WTC11 (cell line): Measurements from ENCODE around the gene CRTC2. TPM values are rescaled to one million over a fixed set of nuclear protein-coding genes. Genes with fewer than 3 reads are reported as not detected.

ENCODE experiments used
- ATAC-seq: fragments of 200-7000 bp; cut with Tn5 transposase; 2 replicates; pipeline ENCODE4 v1.10.0; 2021; ENCODE audit warnings: mild to moderate bottlenecking, moderate library complexity
- Bru-seq: library from RNA; stranded (reverse); fragments of 400-500 nt; gene quantifications from one replicate; lab custom pipeline; 2021; lab: Mats Ljungman, UMichigan
- CTCF ChIA-PET: fragments of 300-600 bp; sonication (Branson Sonifier 250); formaldehyde crosslinking; loops from one replicate; lab custom pipeline; 2021; ENCODE audit warnings: antibody characterized with exemption; lab: Charles Lee
- POLR2A ChIA-PET: fragments of 350-600 bp; sonication (Branson Sonifier 250); formaldehyde crosslinking; loops from one replicate; lab custom pipeline; 2021; ENCODE audit warnings: antibody characterized with exemption; lab: Charles Lee
- DNase-seq: peaks from one replicate; pipeline ENCODE4 v3.0.0; 2021; ENCODE audit warnings: low spot score
- H3K27ac Mint-ChIP-seq: 2 replicates; pipeline ENCODE4 v1.8.0; 2021; ENCODE audit warnings: mixed read lengths
- H3K27me3 Mint-ChIP-seq: 2 replicates; pipeline ENCODE4 v1.8.0; 2021; ENCODE audit warnings: low read depth, mild to moderate bottlenecking, moderate library complexity, mixed read lengths
- H3K36me3 Mint-ChIP-seq: 2 replicates; pipeline ENCODE4 v1.8.0; 2021; ENCODE audit warnings: mixed read lengths
- H3K4me1 Mint-ChIP-seq: 2 replicates; pipeline ENCODE4 v1.8.0; 2022; ENCODE audit warnings: mixed read lengths
- H3K4me3 Mint-ChIP-seq: 2 replicates; pipeline ENCODE4 v1.8.0; 2021; ENCODE audit warnings: mild to moderate bottlenecking, moderate library complexity, mixed read lengths
- H3K9me3 Mint-ChIP-seq: 2 replicates; pipeline ENCODE4 v1.8.0; 2021; ENCODE audit warnings: mixed read lengths
- EMX1 ChIP-seq: fragments of 250-450 bp; sonication (Bioruptor Pico); IDR thresholded peaks from 2 replicates; pipeline ENCODE4 v1.8.0; 2021; ENCODE audit warnings: mild to moderate bottlenecking
- ESRRA ChIP-seq: sonication (generic); formaldehyde crosslinking; IDR thresholded peaks from 2 replicates; pipeline ENCODE4 v1.8.1; 2022; ENCODE audit warnings: mild to moderate bottlenecking, missing genetic modification reagents, borderline replicate concordance
- ETV6 ChIP-seq: sonication (generic); formaldehyde crosslinking; IDR thresholded peaks from 2 replicates; pipeline ENCODE4 v1.8.1; 2022; ENCODE audit warnings: mild to moderate bottlenecking, missing genetic modification reagents
- FOXJ3 ChIP-seq: sonication (generic); formaldehyde crosslinking; IDR thresholded peaks from 2 replicates; pipeline ENCODE4 v1.9.0; 2021; ENCODE audit warnings: missing genetic modification reagents, mild to moderate bottlenecking, borderline replicate concordance
- FOXK1 ChIP-seq: sonication (generic); formaldehyde crosslinking; IDR thresholded peaks from 2 replicates; pipeline ENCODE4 v1.8.0; 2022; ENCODE audit warnings: mild to moderate bottlenecking, moderate library complexity, missing genetic modification reagents
- GABPB1 ChIP-seq: sonication (generic); formaldehyde crosslinking; IDR thresholded peaks from 2 replicates; pipeline ENCODE4 v1.8.1; 2023; ENCODE audit warnings: mild to moderate bottlenecking, missing genetic modification reagents
- GTF2I ChIP-seq: fragments of 250-450 bp; sonication (Bioruptor Pico); conservative IDR thresholded peaks from 2 replicates; pipeline ENCODE4 v1.4.0; 2021; ENCODE audit warnings: mild to moderate bottlenecking
- JUN ChIP-seq: sonication (generic); formaldehyde crosslinking; IDR thresholded peaks from 2 replicates; pipeline ENCODE4 v1.8.0; 2023; ENCODE audit warnings: mild to moderate bottlenecking, missing genetic modification reagents
- MXD4 ChIP-seq: fragments of 250-450 bp; sonication (Bioruptor Pico); IDR thresholded peaks from 2 replicates; pipeline ENCODE4 v1.8.0; 2021; ENCODE audit warnings: mild to moderate bottlenecking, moderate library complexity, borderline replicate concordance
- MYBL2 ChIP-seq: sonication (generic); formaldehyde crosslinking; IDR thresholded peaks from 2 replicates; pipeline ENCODE4 v1.8.1; 2023; ENCODE audit warnings: mild to moderate bottlenecking, moderate library complexity, missing genetic modification reagents
- NFATC4 ChIP-seq: fragments of 250-450 bp; sonication (Bioruptor Pico); IDR thresholded peaks from 2 replicates; pipeline ENCODE4 v1.9.0; 2021; ENCODE audit warnings: mild to moderate bottlenecking
- RELA ChIP-seq: sonication (generic); formaldehyde crosslinking; IDR thresholded peaks from 2 replicates; pipeline ENCODE4 v1.8.1; 2022; ENCODE audit warnings: missing genetic modification reagents, mild to moderate bottlenecking, borderline replicate concordance
- RORB ChIP-seq: fragments of 250-450 bp; sonication (Bioruptor Pico); IDR thresholded peaks from 2 replicates; pipeline ENCODE4 v1.9.0; 2021; ENCODE audit warnings: mild to moderate bottlenecking
- SP1 ChIP-seq: sonication (generic); formaldehyde crosslinking; conservative IDR thresholded peaks from 2 replicates; pipeline ENCODE4 v1.8.1; 2022; ENCODE audit warnings: missing genetic modification reagents
- TEAD4 ChIP-seq: sonication (generic); formaldehyde crosslinking; IDR thresholded peaks from 2 replicates; pipeline ENCODE4 v1.8.0; 2022; ENCODE audit warnings: mild to moderate bottlenecking, missing genetic modification reagents
- ZNF121 ChIP-seq: sonication (generic); formaldehyde crosslinking; IDR thresholded peaks from 2 replicates; pipeline ENCODE4 v1.8.0; 2023; ENCODE audit warnings: missing genetic modification reagents
- ZNF671 ChIP-seq: fragments of 250-450 bp; sonication (Bioruptor Pico); IDR thresholded peaks from 2 replicates; pipeline ENCODE4 v1.8.0; 2021; ENCODE audit warnings: mild to moderate bottlenecking
- long read RNA-seq, 3 experiments: library from RNA in 1 of 3; library from capped mRNA in 1 of 3; library from polyadenylated mRNA in 1 of 3; unstranded in 2 of 3; stranded (forward) in 1 of 3; transcript quantifications; one replicate each; pipeline ENCODE4 v2.0.0, GENCODE V29; 2021
- total RNA-seq: library from RNA; stranded (reverse); gene quantifications from 3 replicates; pipeline ENCODE4 v1.2.3, GENCODE V29; 2021
- TF ChIP-seq, protein P1 (sequence below): sonication (generic); formaldehyde crosslinking; IDR thresholded peaks from 2 replicates; pipeline ENCODE4 v1.8.1; 2023; ENCODE audit warnings: mild to moderate bottlenecking, missing genetic modification reagents, moderate library complexity
- TF ChIP-seq, protein P2 (sequence below): fragments of 250-450 bp; sonication (Bioruptor Pico); IDR thresholded peaks from 2 replicates; pipeline ENCODE4 v1.9.0; 2021; ENCODE audit warnings: mild to moderate bottlenecking, borderline replicate concordance
- TF ChIP-seq, protein P3 (sequence below): sonication (generic); formaldehyde crosslinking; IDR thresholded peaks from 2 replicates; pipeline ENCODE4 v1.8.0; 2022; ENCODE audit warnings: mild to moderate bottlenecking, missing genetic modification reagents
- TF ChIP-seq, protein P4 (sequence below): sonication (generic); formaldehyde crosslinking; IDR thresholded peaks from 2 replicates; pipeline ENCODE4 v1.8.1; 2022; ENCODE audit warnings: missing genetic modification reagents, borderline replicate concordance
- TF ChIP-seq, protein P5 (sequence below): fragments of 250-450 bp; sonication (Bioruptor Pico); IDR thresholded peaks from 2 replicates; pipeline ENCODE4 v1.8.0; 2021; ENCODE audit warnings: mild to moderate bottlenecking
- TF ChIP-seq, protein P6 (sequence below): fragments of 250-450 bp; sonication (Bioruptor Pico); IDR thresholded peaks from 2 replicates; pipeline ENCODE4 v1.9.0; 2021; ENCODE audit warnings: mild to moderate bottlenecking

The CRTC2 gene, protein sequence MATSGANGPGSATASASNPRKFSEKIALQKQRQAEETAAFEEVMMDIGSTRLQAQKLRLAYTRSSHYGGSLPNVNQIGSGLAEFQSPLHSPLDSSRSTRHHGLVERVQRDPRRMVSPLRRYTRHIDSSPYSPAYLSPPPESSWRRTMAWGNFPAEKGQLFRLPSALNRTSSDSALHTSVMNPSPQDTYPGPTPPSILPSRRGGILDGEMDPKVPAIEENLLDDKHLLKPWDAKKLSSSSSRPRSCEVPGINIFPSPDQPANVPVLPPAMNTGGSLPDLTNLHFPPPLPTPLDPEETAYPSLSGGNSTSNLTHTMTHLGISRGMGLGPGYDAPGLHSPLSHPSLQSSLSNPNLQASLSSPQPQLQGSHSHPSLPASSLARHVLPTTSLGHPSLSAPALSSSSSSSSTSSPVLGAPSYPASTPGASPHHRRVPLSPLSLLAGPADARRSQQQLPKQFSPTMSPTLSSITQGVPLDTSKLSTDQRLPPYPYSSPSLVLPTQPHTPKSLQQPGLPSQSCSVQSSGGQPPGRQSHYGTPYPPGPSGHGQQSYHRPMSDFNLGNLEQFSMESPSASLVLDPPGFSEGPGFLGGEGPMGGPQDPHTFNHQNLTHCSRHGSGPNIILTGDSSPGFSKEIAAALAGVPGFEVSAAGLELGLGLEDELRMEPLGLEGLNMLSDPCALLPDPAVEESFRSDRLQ
- 34.7 to 43.7 TPM (median 38.1 TPM) in 3 replicates for total RNA-seq
- Bru-seq, nascent RNA, result percentile 71 among the genes with signal in this experiment
- long read RNA-seq, experiment 1, transcript CRTC2-203 (14 exons, 2,644 nt), result major isoform, 19 of 114 reads
- long read RNA-seq, experiment 1, partial matches to known transcripts, result 6 of 114 reads
- long read RNA-seq, experiment 1, other reads (novel, unspliced or antisense), result 89 of 114 reads
- long read RNA-seq, experiment 2, partial matches to known transcripts, result 10 of 20 reads
- long read RNA-seq, experiment 2, other reads (novel, unspliced or antisense), result 8 of 20 reads
- long read RNA-seq, experiment 3, partial matches to known transcripts, result 0 of 4 reads
- long read RNA-seq, experiment 3, other reads (novel, unspliced or antisense), result 1 of 4 reads

DNA sequence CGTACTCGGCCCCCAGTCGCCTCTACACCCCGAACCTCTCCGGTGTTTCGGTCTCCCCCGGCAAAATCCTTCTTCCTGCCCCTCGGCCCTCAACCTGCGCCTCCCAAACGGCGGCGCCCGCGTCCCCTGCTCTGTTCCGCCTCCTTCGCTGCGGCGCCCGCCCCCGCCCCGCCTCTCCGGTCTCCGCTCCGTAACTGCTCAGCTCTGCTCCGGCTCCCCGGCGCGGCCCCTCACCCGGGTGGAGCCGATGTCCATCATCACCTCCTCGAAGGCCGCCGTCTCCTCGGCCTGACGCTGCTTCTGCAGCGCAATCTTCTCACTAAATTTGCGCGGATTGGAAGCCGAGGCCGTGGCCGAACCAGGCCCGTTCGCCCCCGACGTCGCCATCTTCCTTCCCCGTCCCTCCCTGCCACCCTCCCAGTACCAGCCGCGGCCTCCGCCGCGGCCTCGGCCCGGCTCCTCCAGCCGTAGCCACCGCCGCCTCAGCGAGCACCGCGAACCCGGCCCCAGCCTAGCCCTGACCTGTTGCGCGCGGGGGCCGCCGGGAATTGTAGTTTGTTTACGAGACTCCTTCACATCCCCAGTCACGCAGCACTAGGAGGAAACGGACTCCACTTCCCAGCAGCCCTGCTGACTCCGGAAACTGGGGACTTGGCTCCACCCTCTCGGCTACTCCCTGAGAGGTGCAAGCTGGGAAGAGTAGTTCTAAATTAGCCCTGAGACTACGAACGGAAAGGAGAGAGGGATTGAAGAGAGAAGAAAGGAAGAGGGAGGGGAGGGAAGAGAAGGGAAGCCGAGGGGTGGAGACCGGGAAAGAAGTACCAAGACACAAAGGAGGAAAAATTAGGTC is at the start of gene CRTC2:
Gene CRTC2 (minus strand): TSS at position 502 of the 850 bp plus-strand sequence. CDS start 115 bp downstream, at position 387.
- Mint-ChIP-seq H3K27me3 (no peaks in the 10 kb centered on the region), H3K4me1 (peaks cover 50% of the 10 kb centered on the region), H3K9me3 (no peaks in the 10 kb centered on the region), H3K4me3 (peak within 1 kb of the TSS; percentile 94), H3K27ac (peak within 1 kb of the TSS; percentile 93), H3K36me3 (peaks cover 34% of the 10 kb centered on the region)
- peak; percentile 99 for DNase-seq
- peak; percentile 88 for ATAC-seq
- ChIA-PET POLR2A (interaction anchor here (0.6 to 1.6 kb wide), 5 partner anchors 9 to 113 kb away, joined by 3 to 17 read pairs (median 4); partner anchors contain the start of genes CREB3L4 and DENND4B), CTCF (interaction anchor here (0.6 to 3.1 kb wide), 5 partner anchors 9 to 231 kb away, joined by 3 to 12 read pairs (median 5); partner anchors contain the start of genes CREB3L4, DENND4B, INTS3 and RAB13)
- TF ChIP-seq GTF2I (CRISPR knock-in tag) (no peak), JUN (CRISPR knock-in tag) (0 out of 2 replicates have a peak, but pooled peaks have one; percentile 33), EMX1 (CRISPR knock-in tag) (peak; percentile 79; the same call in 1 of the 2 replicates), FOXJ3 (CRISPR knock-in tag) (no peak), TEAD4 (CRISPR knock-in tag) (peak; percentile 31; the same call in 1 of the 2 replicates), ESRRA (0 out of 2 replicates have a peak, but pooled peaks have one; percentile 63), NFATC4 (CRISPR knock-in tag) (peak; percentile 56; the same call in 1 of the 2 replicates), RORB (CRISPR knock-in tag) (no peak), ZNF121 (no peak), ETV6 (peak; percentile 66), FOXK1 (CRISPR knock-in tag) (peak; percentile 97), MXD4 (CRISPR knock-in tag) (no peak), ZNF671 (CRISPR knock-in tag) (0 out of 2 replicates have a peak, but pooled peaks have one; percentile 9), GABPB1 (peak; percentile 86), MYBL2 (CRISPR knock-in tag) (no peak), RELA (peak; percentile 63; the same call in 1 of the 2 replicates), SP1 (CRISPR knock-in tag) (peak; percentile 94)
- TF ChIP-seq, protein P1, sequence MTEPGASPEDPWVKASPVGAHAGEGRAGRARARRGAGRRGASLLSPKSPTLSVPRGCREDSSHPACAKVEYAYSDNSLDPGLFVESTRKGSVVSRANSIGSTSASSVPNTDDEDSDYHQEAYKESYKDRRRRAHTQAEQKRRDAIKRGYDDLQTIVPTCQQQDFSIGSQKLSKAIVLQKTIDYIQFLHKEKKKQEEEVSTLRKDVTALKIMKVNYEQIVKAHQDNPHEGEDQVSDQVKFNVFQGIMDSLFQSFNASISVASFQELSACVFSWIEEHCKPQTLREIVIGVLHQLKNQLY (CRISPR knock-in tag), result 0 out of 2 replicates have a peak, but pooled peaks have one; percentile 84
- TF ChIP-seq, protein P2, sequence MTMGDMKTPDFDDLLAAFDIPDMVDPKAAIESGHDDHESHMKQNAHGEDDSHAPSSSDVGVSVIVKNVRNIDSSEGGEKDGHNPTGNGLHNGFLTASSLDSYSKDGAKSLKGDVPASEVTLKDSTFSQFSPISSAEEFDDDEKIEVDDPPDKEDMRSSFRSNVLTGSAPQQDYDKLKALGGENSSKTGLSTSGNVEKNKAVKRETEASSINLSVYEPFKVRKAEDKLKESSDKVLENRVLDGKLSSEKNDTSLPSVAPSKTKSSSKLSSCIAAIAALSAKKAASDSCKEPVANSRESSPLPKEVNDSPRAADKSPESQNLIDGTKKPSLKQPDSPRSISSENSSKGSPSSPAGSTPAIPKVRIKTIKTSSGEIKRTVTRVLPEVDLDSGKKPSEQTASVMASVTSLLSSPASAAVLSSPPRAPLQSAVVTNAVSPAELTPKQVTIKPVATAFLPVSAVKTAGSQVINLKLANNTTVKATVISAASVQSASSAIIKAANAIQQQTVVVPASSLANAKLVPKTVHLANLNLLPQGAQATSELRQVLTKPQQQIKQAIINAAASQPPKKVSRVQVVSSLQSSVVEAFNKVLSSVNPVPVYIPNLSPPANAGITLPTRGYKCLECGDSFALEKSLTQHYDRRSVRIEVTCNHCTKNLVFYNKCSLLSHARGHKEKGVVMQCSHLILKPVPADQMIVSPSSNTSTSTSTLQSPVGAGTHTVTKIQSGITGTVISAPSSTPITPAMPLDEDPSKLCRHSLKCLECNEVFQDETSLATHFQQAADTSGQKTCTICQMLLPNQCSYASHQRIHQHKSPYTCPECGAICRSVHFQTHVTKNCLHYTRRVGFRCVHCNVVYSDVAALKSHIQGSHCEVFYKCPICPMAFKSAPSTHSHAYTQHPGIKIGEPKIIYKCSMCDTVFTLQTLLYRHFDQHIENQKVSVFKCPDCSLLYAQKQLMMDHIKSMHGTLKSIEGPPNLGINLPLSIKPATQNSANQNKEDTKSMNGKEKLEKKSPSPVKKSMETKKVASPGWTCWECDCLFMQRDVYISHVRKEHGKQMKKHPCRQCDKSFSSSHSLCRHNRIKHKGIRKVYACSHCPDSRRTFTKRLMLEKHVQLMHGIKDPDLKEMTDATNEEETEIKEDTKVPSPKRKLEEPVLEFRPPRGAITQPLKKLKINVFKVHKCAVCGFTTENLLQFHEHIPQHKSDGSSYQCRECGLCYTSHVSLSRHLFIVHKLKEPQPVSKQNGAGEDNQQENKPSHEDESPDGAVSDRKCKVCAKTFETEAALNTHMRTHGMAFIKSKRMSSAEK, result peak; percentile 83
- TF ChIP-seq, protein P3, sequence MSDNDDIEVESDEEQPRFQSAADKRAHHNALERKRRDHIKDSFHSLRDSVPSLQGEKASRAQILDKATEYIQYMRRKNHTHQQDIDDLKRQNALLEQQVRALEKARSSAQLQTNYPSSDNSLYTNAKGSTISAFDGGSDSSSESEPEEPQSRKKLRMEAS (CRISPR knock-in tag), result peak; percentile 37; the same call in 1 of the 2 replicates
- TF ChIP-seq, protein P4, sequence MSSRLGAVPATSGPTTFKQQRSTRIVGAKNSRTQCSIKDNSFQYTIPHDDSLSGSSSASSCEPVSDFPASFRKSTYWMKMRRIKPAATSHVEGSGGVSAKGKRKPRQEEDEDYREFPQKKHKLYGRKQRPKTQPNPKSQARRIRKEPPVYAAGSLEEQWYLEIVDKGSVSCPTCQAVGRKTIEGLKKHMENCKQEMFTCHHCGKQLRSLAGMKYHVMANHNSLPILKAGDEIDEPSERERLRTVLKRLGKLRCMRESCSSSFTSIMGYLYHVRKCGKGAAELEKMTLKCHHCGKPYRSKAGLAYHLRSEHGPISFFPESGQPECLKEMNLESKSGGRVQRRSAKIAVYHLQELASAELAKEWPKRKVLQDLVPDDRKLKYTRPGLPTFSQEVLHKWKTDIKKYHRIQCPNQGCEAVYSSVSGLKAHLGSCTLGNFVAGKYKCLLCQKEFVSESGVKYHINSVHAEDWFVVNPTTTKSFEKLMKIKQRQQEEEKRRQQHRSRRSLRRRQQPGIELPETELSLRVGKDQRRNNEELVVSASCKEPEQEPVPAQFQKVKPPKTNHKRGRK, result no peak
- TF ChIP-seq, protein P5, sequence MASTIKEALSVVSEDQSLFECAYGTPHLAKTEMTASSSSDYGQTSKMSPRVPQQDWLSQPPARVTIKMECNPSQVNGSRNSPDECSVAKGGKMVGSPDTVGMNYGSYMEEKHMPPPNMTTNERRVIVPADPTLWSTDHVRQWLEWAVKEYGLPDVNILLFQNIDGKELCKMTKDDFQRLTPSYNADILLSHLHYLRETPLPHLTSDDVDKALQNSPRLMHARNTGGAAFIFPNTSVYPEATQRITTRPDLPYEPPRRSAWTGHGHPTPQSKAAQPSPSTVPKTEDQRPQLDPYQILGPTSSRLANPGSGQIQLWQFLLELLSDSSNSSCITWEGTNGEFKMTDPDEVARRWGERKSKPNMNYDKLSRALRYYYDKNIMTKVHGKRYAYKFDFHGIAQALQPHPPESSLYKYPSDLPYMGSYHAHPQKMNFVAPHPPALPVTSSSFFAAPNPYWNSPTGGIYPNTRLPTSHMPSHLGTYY (CRISPR knock-in tag), result peak; percentile 65; the same call in 1 of the 2 replicates
- TF ChIP-seq, protein P6, sequence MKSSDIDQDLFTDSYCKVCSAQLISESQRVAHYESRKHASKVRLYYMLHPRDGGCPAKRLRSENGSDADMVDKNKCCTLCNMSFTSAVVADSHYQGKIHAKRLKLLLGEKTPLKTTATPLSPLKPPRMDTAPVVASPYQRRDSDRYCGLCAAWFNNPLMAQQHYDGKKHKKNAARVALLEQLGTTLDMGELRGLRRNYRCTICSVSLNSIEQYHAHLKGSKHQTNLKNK (CRISPR knock-in tag), result peak; percentile 98
